ENCODE measurements around the gene ZCWPW1.

Gene ZCWPW1

GRCh38 chr7:100437150-100438100, 8.9 kb upstream of the ZCWPW1 start:
- no peak for DNase-seq (ENCODE audit: low read depth)
- no peak overlapping the region for H3K4me3 ChIP-seq (ENCODE audit: low read depth, low read length)
- in situ Hi-C loops (cut with HindIII; ENCODE audit: low sequenced_read_pairs) = no loop called here

GRCh38 chr7:100435401-100436304, 7.2 kb upstream of the ZCWPW1 start:
- in situ Hi-C loops (cut with HindIII; ENCODE audit: low sequenced_read_pairs) = no loop called here
- DNase-seq (ENCODE audit: low read depth) = no peak
- no peak for TF ChIP-seq CTCF (IDR thresholded peaks at IDR 0.05; ENCODE audit: low read depth, low read length, missing control alignments)
- H3K4me3 ChIP-seq (ENCODE audit: low read depth, low read length) = peak overlapping the region; percentile 77

More at GRCh38 chr7:100437150-100438100, 8.9 kb upstream of the ZCWPW1 start:
- TF ChIP-seq CTCF (IDR thresholded peaks at IDR 0.05; ENCODE audit: low read depth, low read length, missing control alignments) = no peak

GRCh38 chr7:100434297-100435144, 6.0 kb upstream of the ZCWPW1 start:
- TF ChIP-seq CTCF (IDR thresholded peaks at IDR 0.05; ENCODE audit: low read depth, low read length, missing control alignments) = no peak
- in situ Hi-C loops (cut with HindIII; ENCODE audit: low sequenced_read_pairs) = no loop called here
- DNase-seq (ENCODE audit: low read depth) = no peak
- H3K4me3 ChIP-seq (ENCODE audit: low read depth, low read length) = peak overlapping the region; percentile 77

GRCh38 chr7:100433592-100434296, 5.2 kb upstream of the ZCWPW1 start:
- in situ Hi-C loops (cut with HindIII; ENCODE audit: low sequenced_read_pairs) = no loop called here
- H3K4me3 ChIP-seq (ENCODE audit: low read depth, low read length) = no peak overlapping the region
- no peak for TF ChIP-seq CTCF (IDR thresholded peaks at IDR 0.05; ENCODE audit: low read depth, low read length, missing control alignments)
- DNase-seq (ENCODE audit: low read depth) = no peak

- in situ Hi-C loops (cut with HindIII; ENCODE audit: low sequenced_read_pairs) = no loop called here
- H3K4me3 ChIP-seq (ENCODE audit: low read depth, low read length) = no peak overlapping the region
- DNase-seq (ENCODE audit: low read depth) = no peak
- TF ChIP-seq CTCF (IDR thresholded peaks at IDR 0.05; ENCODE audit: low read depth, low read length, missing control alignments) = no peak
Observed at GRCh38 chr7:100433276-100433591, 4.7 kb upstream of the ZCWPW1 start.

Measured in astrocyte of the cerebellum (primary cell).